AG09309 (cell line): Measurements from ENCODE around the gene HYDIN.

Experiments
- DNase-seq: peaks from one replicate; pipeline ENCODE4 v3.0.0-alpha.2; 2010; ENCODE audit warnings: low read depth
- H3K4me3 ChIP-seq: 2 replicates; pipeline ENCODE4 v1.5.1; 2011; ENCODE audit warnings: mild to moderate bottlenecking, low read depth, low read length, moderate library complexity; ENCODE audit not compliant: control insufficient read depth
- TF ChIP-seq, protein P1 (sequence below): IDR thresholded peaks from 2 replicates; pipeline ENCODE4 v1.5.1; 2011; ENCODE audit warnings: mild to moderate bottlenecking, low read depth, low read length, inconsistent platforms; ENCODE audit not compliant: insufficient read depth, control insufficient read depth; ENCODE audit errors: missing control alignments

HYDIN gene

DNA sequence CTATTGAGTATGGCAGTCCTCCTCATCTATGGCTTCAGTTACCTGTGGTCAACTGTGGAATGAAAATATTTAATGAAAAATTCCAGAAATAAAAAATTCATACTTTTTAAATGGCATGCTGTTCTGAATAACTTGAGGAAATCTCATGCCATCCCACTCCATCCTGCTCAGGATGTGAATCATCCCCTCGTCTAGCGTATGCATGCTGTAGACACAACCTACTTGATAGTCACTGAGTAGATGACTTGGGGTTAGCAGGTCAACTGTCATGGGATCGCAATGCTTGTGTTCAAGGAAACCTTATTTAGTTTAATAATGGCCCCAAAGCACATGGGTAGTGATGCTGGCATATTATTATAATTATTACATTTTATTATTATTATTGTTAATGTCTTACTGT, 424.7 kb downstream of the HYDIN start:
- no peak for DNase-seq
- H3K4me3 ChIP-seq, result no peak overlapping the region
- TF ChIP-seq, protein P1, sequence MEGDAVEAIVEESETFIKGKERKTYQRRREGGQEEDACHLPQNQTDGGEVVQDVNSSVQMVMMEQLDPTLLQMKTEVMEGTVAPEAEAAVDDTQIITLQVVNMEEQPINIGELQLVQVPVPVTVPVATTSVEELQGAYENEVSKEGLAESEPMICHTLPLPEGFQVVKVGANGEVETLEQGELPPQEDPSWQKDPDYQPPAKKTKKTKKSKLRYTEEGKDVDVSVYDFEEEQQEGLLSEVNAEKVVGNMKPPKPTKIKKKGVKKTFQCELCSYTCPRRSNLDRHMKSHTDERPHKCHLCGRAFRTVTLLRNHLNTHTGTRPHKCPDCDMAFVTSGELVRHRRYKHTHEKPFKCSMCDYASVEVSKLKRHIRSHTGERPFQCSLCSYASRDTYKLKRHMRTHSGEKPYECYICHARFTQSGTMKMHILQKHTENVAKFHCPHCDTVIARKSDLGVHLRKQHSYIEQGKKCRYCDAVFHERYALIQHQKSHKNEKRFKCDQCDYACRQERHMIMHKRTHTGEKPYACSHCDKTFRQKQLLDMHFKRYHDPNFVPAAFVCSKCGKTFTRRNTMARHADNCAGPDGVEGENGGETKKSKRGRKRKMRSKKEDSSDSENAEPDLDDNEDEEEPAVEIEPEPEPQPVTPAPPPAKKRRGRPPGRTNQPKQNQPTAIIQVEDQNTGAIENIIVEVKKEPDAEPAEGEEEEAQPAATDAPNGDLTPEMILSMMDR, result no peak

DNA sequence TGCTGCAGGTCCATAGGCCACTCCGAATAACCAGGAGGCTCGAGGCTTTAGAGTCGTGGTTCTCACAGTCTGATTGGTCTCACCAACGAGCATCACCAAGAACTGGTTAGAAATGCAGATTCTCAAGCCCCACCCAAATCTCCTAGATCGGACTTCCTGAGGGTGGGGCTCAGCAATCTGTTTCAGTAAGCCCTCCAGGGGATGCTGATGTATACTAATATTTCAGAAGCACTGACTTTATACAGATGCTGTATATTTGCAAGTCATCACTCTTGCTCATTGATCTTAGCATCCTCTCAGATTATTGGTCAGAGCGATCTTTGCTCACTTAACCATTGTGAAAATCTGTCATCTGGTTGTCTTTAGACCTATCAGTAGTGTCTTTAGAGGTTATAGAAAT, 425.1 kb downstream of the HYDIN start:
- TF ChIP-seq, protein P1, result no peak
- no peak overlapping the region for H3K4me3 ChIP-seq
- no peak for DNase-seq

DNA sequence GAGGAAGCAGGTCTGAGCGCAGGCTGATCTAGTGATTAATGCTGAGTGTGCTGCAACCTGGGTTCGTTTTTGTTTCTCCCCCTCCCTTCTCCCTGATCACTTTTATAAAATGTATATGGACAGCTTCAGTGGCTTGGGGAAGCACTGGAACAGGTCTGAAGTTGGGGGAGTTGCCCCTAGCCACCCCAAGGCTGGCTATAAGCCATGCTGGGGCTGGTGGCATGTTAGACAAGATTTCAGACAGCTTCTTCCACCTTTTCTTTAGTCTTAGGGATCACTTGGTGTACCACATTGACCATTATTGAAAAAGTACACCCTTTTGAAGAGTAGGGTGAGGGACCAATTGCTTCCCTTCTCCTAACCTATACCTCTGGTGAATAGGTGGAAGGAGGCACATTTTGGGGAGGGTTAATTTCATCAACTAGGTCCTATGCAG, 425.8 kb downstream of the HYDIN start:
- TF ChIP-seq, protein P1, result no peak
- peak overlapping the region; percentile 4; the same call in 1 of the 2 replicates for H3K4me3 ChIP-seq
- no peak for DNase-seq

DNA sequence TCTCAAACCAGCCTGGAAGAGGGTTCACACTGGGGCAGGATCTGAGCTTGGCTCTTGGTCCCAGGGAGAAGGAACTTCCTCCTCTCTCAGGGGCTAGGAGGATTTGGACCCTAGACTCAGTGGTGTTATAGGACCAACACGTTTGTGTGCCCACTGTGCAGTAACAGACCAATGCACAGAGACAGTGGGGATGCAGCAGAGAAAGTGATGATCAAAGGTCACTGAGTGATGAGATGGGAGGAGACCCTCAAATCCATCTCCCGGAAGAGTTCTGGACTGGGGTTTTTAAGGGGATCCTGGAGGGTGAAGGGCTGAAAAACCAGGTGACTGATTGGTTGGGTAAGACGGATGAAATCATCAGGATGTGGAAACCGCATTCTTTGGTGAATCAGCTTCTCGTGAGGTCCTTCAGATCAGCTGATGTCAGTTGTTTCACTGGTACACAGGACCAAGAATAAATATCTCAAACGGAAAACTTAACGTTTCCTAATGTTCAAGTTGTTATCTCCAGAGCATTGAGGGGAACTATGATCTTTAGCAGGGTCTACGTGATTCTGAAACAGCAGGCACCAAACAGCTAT, 426.3 kb downstream of the HYDIN start:
- no peak overlapping the region for H3K4me3 ChIP-seq
- peak; percentile 62 for DNase-seq
- TF ChIP-seq, protein P1, result no peak

DNA sequence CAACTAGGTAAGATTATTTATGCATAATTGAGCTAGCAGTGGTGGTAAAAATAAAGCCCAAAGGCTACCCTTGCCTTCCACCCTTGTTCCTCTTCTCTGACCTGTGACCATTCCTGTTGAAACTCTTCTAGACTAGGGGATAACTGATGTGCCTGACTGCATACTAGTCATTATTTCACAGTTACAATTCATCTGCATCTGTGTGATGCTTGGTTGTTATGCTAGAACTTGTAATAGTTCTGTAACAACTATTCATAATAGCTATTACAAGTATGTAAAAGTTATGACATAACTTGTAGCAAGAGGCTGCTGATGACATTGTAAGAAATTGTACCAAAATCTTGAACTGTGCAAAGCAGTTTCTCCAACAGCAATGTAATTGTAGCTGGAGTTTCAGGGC, 427.2 kb downstream of the HYDIN start:
- no peak overlapping the region for H3K4me3 ChIP-seq
- TF ChIP-seq, protein P1, result no peak
- no peak for DNase-seq

DNA sequence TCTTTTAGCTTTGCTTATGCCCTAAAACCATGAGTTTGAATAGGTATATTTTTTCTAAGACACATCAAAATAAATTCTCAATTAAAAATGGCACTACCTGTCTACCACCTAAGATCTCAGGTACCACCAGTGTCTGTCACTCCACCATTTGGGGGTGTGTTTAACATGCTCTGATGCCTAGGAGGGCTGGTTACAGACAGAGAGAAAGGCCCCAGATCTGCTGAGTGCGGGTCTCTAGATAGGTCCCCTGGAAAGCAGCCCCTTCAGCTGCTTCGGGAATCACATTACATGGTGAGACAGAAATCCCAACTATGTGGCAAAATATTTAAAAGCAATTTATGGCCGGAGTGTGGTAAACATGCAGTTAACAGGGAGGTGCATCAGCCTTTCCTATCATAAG, 428.9 kb downstream of the HYDIN start:
- DNase-seq, result no peak
- TF ChIP-seq, protein P1, result no peak
- H3K4me3 ChIP-seq, result no peak overlapping the region
